Occipital lobe (tissue), 2 donors: ENCODE measurements around the gene STAC2. TPM values are rescaled to one million over a fixed set of nuclear protein-coding genes. Genes with fewer than 3 reads are reported as not detected.

Source experiments
- DNase-seq: peaks from one replicate; lab custom pipeline; 2025; lab: John Stamatoyannopoulos, UW
- total RNA-seq: library from RNA; depleted of rRNA; stranded (reverse); fragments of >200 nt; gene quantifications from one replicate; pipeline ENCODE4 v1.2.3, GENCODE V29; 2014

Gene STAC2
- total RNA-seq, 1 donor from 2014 or later, result 0.31 TPM

GRCh38 chr17:39231591-39232551 lies 6.1 kb upstream of the STAC2 start:
- no peak for DNase-seq

GRCh38 chr17:39231091-39231561 lies 5.4 kb upstream of the STAC2 start:
- DNase-seq, result no peak

GRCh38 chr17:39230361-39230760 lies 4.6 kb upstream of the STAC2 start:
- no peak for DNase-seq

DNA sequence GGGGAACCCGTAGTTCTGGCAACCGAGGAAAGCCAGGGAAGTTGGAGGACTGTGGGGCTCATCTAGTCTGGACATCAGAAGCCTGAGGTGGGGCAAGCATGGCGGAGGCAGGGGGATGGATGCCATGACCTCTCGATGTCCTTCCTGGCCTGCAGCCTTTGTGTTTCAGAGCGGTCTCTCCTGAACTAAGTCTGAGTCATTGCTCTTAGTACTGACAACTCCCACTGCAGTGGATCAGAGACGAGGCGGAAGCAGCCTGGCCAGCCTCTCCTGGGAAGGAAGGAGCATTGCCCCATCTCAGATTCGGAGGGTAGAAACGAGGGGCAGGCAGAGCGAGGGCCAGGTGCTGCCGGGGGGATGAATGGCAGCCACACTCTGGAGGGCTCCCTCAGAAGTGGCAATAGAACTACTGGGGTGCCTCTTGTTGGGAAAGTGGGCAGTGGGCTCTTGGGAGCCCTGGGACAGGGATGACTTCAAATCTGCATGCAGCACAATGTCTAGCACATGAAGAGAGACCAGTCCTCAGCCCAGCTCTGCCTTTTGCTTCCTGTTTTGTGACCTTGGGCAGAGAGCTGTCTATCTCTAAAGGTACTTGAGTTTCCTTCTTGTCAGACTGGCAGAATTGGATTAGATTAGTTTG lies 3.6 kb upstream of the STAC2 start:
- DNase-seq, result no peak

DNA sequence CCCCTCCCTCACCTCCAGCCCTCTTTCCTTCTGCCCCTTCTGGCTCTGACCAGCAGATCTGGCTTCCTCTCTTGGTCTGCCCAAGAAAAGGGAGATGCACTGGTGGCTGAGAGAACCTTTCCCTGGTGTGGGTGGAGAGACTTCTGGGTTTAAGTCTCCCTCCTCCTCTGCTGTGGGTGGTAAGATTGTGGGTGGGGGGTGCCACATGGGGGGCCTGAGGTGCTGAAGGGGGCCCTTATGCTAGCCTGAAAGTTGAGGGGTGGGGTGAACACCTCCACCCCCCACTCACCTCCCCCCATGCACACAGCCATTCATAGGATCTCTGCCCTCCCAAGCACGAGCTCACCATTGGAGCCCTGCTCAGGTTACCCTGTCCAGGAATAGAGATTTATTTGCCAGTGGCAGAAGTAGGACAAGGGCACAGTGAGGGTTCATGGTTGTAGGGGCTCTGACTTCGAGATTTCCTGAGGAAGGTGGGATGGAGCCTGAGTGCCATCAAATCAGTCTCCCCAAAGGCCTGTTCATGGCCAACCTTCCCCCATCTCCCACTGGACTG lies 1.7 kb upstream of the STAC2 start:
- DNase-seq, result no peak

- DNase-seq, result peak; percentile 70
These were observed 376 bp upstream of the STAC2 start for GRCh38 chr17:39225959-39226683.

DNA sequence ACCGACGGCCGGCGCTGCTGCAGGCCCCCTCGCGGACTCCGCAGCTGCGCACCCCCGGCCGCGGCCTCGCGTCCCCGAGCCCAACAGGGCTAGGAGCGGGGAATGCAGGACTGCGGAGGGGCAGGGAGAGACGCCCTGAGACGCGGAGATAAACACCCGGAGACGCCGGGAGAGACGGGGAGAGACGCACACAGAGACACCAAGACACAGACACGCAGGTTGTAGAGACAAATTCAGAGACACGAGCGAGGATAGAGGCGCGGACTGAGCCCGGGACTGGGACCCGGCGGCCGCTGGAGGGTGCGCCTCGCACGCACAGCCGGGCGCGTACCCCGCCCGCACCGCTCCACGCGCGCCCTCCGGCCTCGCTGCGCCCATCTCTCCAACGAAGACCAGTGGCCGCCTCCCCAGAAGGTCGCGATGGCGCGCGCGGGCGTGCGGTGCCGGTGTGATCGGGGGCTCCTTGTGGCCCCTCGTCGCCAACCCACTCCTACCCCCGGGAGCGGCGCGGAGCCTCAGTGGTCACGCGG lies 902 bp downstream of the STAC2 start:
- no peak for DNase-seq

DNA sequence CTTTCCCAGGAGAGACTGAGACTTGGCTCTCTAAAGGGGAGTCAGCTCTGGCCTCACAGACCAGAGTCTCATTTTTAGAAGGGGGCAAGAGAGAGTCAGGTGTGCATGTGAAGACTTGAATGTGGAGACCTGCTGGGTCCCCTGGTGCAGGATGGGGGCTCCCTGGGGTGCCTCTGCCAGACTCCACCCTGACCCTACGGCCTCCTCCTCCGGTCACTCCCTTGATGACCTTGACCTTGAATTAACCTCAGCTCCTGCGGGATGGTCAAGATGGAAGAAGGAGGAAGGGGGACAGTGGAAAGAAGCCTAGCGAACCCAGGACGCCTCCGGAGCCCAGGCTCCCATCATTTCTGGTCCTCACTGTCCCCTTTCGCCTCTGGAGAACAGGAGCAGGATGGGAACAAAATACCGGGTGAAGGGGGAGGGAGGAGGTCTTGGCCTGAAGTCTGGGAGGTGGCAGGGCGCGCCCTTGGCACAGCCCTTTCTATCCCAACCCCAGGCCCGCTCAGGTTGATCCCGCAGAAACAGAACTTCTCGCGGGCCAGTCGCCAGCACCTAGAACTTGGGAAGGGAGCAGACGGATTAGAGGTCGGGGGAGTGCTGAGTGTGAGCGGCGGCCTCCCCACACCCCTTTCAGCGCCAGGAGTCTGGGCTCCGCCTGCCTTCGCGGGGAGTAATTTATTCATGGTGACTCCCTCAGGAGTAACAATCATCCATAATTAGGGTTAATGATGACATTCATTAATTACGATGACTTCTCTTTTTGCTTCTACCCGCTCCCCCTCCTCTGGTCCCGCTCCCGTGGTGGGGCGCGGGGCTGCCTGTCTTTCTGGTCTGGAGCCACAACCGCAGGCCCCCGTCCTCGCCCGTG lies 1.6 kb downstream of the STAC2 start:
- no peak for DNase-seq

GRCh38 chr17:39222866-39223834 lies 2.6 kb downstream of the STAC2 start:
- DNase-seq, result no peak

- no peak for DNase-seq
These were observed 3.6 kb downstream of the STAC2 start for GRCh38 chr17:39222151-39222550.

GRCh38 chr17:39221572-39221971 lies 4.2 kb downstream of the STAC2 start:
- no peak for DNase-seq

- no peak for DNase-seq
These were observed 6.0 kb downstream of the STAC2 start for GRCh38 chr17:39219647-39220154.

DNA sequence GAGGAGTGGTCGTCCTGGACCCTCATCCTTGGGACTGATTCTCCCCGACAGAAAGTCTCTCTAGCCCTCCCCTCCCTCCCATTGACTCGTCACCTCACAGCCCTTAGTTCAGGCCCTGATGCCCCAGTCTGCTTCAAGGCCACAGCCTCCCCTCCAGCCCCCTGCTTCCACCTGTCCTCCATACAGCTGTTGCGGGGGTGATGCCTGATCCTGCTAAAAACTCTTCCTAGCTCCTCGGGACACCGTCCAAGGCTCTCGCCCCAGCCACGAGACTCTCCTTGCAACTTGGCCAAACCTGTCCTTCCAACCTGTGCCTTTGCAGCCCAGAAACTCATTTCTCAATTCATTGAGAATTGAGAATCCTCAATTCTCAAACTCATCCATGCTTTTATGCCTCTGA lies 6.8 kb downstream of the STAC2 start:
- no peak for DNase-seq

DNA sequence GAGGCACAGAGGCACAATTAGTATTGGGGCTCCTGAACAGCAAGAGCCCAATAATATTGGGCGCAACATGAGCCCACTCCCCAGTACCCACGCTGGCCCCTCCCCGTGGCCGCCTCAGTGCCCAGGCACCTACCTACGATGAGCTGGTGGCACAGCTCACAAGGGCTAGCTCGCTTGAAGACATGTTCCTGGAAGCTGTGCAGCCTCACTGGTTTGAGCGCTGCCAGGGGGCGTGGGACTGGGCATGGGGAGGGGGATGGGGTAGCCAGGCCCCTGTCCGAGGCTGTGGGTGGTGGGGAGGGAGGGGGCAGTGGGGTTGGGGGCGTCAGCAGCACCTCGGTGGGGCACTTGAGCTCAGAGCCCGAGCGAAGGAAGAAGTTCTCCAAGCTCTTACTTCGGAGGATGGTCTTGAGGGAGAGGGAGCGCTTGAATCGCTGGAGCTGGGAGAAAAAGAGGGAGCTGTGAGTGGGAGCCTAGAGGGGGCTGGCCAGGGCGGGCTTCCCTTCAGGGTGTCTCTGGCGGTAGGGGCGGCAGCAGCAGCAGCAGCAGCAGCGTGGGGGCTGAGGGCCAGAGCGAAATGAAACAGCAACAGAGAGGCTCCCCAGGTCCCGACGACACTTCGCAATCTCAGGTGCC lies 7.9 kb downstream of the STAC2 start:
- no peak for DNase-seq

- no peak for DNase-seq
These were observed 11.9 kb downstream of the STAC2 start for GRCh38 chr17:39213852-39214251.

GRCh38 chr17:39212841-39213480 lies 12.8 kb downstream of the STAC2 start:
- DNase-seq, result no peak

DNA sequence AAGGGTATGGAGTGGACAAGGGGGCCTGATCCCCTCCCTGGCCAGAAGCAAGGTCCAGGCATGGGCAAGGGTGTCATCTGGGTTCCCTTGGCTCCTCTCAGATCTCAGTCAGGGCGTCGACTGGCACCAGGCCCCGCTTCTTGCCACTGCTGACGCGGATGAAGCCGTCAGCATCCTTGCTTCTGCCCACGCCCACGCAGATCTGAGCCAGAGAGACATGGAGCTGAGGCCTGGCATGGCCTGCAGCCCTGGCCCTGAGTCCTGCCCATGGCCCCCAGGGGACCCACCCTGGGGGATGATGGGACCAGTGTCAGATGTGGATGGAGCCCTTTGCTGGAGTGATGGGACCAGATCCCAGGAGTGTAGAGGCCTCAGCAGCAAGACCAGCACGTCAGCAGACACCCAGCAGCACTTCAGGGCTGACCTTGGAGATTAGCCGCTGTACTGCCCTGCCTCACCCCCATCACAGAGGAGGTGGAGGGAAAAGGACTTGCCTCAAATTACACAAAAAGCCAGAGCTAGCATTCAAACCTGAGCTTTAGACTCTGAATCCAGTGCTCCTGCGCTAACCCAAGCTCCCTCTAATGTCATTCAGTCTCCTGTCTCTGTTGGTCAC lies 13.4 kb downstream of the STAC2 start:
- no peak for DNase-seq

DNA sequence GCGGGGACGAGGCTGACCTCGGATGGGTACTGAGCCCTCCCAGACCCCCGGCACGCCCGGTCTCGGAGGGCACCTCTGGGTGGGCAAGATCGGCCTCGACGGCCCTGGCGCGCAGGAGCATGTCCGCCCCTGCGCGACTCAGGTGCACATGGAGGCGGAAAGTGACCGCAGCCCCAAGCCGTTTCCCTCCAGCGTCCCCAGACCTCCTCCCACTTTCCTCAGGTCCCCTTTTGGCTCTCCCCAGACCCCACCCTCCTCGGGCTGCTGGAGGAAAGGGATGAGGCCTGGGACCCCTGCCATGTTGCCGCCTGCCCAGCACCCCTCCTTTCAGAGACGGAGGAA lies 15.7 kb downstream of the STAC2 start:
- DNase-seq, result no peak
